Karpas-422 (cell line): ENCODE data around the gene SLC16A10. TPM values are rescaled to one million over a fixed set of nuclear protein-coding genes. Genes with fewer than 3 reads are reported as not detected.

Source experiments
- DNase-seq: peaks from one replicate; pipeline ENCODE4 v3.0.0-alpha.2; 2015
- H2AFZ ChIP-seq: fragments of 200-600 bp; sonication (generic); 2 replicates; pipeline ENCODE4 v1.6.1; 2014; ENCODE audit warnings: antibody characterized with exemption, low read length, mixed read lengths
- H3K27ac ChIP-seq: fragments of 200-600 bp; sonication (generic); 2 replicates; pipeline ENCODE4 v1.5.1; 2014; ENCODE audit warnings: mild to moderate bottlenecking, low read length, moderate library complexity
- H3K27me3 ChIP-seq: fragments of 200-600 bp; sonication (generic); 2 replicates; pipeline ENCODE4 v1.6.1; 2014; ENCODE audit warnings: low read length, mixed read lengths
- H3K36me3 ChIP-seq: fragments of 200-600 bp; sonication (generic); 2 replicates; pipeline ENCODE4 v1.6.1; 2014; ENCODE audit warnings: low read length, mixed read lengths; ENCODE audit not compliant: insufficient read depth
- H3K4me1 ChIP-seq: fragments of 200-600 bp; sonication (generic); 2 replicates; pipeline ENCODE4 v1.6.1; 2014; ENCODE audit warnings: mild to moderate bottlenecking, low read length, mixed read lengths
- H3K4me2 ChIP-seq: fragments of 200-600 bp; sonication (generic); 2 replicates; pipeline ENCODE4 v1.6.1; 2014; ENCODE audit warnings: low read length, low read depth, mild to moderate bottlenecking; ENCODE audit not compliant: poor library complexity, severe bottlenecking
- H3K4me3 ChIP-seq: fragments of 200-600 bp; sonication (generic); 2 replicates; pipeline ENCODE4 v1.5.1; 2014; ENCODE audit warnings: mild to moderate bottlenecking, antibody characterized with exemption, low read length, mixed read lengths
- H3K79me2 ChIP-seq: fragments of 200-600 bp; sonication (generic); 2 replicates; pipeline ENCODE4 v1.6.1; 2014; ENCODE audit warnings: mild to moderate bottlenecking, low read length, mixed read lengths
- H3K9ac ChIP-seq: fragments of 200-600 bp; sonication (generic); 2 replicates; pipeline ENCODE4 v1.6.0; 2014; ENCODE audit warnings: low read length
- H3K9me2 ChIP-seq: fragments of 200-600 bp; sonication (generic), shearing (Covaris generic); replicated peaks from 2 replicates; pipeline ENCODE4 v1.6.0; 2014; ENCODE audit warnings: mild to moderate bottlenecking, low read length, moderate library complexity; ENCODE audit not compliant: insufficient read depth
- H3K9me3 ChIP-seq: fragments of 300-700, 200-600 bp; sonication (generic); 2 replicates; pipeline ENCODE4 v1.6.1; 2014; ENCODE audit warnings: low read length, mixed read lengths
- H4K20me1 ChIP-seq: fragments of 200-600 bp; sonication (generic); 2 replicates; pipeline ENCODE4 v1.6.1; 2014; ENCODE audit warnings: mild to moderate bottlenecking, antibody characterized with exemption, low read length, low read depth; ENCODE audit not compliant: insufficient read depth
- total RNA-seq: library from RNA; depleted of rRNA; stranded (reverse); fragments of >200 nt; shearing (Covaris generic); gene quantifications from 2 replicates; pipeline ENCODE4 v1.2.3, GENCODE V29; 2014; ENCODE audit warnings: low replicate concordance

The SLC16A10 gene
- total RNA-seq, 1 experiment from 2014 or later, result 0.37 TPM

- no peak overlapping the region for H2AFZ ChIP-seq
- H3K36me3 ChIP-seq, result no peaks in the 10 kb centered on the region
- no peak overlapping the region for H3K27ac ChIP-seq
Measured at GRCh38 chr6:111114087-111114443, 26.8 kb downstream of the SLC16A10 start.

DNA sequence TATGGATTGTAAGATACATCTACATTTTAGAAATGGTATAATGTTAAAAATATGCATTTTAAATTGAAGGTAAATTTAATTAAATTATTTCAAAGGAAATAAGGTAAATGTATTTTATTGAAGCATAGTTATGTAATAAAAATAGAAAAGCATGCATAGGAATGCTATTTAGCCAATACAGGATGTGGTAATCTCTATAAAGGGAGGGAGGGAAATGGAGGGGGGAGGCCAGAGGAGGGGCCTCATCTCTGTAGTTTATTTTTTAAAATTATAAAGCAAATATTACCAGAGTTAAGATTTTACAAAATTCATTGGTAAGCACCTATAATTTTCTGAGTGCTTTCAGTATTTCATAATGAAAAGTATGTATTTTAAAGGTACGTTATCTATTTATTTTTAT, 27.2 kb downstream of the SLC16A10 start:
- Histone ChIP-seq H3K36me3 (no peaks in the 10 kb centered on the region), H3K9me2 (no peaks in the 10 kb centered on the region), H3K9ac (no peak overlapping the region), H4K20me1 (no peaks in the 10 kb centered on the region), H3K27me3 (no peaks in the 10 kb centered on the region), H3K4me2 (no peak overlapping the region), H3K27ac (no peak overlapping the region), H3K4me3 (no peak overlapping the region), H3K9me3 (no peaks in the 10 kb centered on the region), H3K79me2 (no peaks in the 10 kb centered on the region), H3K4me1 (no peaks in the 10 kb centered on the region), H2AFZ (no peak overlapping the region)
- DNase-seq, result no peak

More at GRCh38 chr6:111114087-111114443, 26.8 kb downstream of the SLC16A10 start:
- no peak overlapping the region for H3K4me3 ChIP-seq
- no peaks in the 10 kb centered on the region for H3K9me2 ChIP-seq
- H3K4me2 ChIP-seq, result no peak overlapping the region
- no peaks in the 10 kb centered on the region for H3K4me1 ChIP-seq
- H3K9ac ChIP-seq, result no peak overlapping the region
- H3K9me3 ChIP-seq, result no peaks in the 10 kb centered on the region
- no peaks in the 10 kb centered on the region for H3K27me3 ChIP-seq
- DNase-seq, result no peak
- no peaks in the 10 kb centered on the region for H3K79me2 ChIP-seq
- no peaks in the 10 kb centered on the region for H4K20me1 ChIP-seq

GRCh38 chr6:111118826-111119225, 31.5 kb downstream of the SLC16A10 start:
- DNase-seq, result no peak
- Histone ChIP-seq H3K4me2 (no peak overlapping the region), H3K9me2 (no peaks in the 10 kb centered on the region), H3K27ac (no peak overlapping the region), H3K27me3 (no peaks in the 10 kb centered on the region), H3K36me3 (no peaks in the 10 kb centered on the region), H3K4me1 (no peaks in the 10 kb centered on the region), H3K9ac (no peak overlapping the region), H2AFZ (no peak overlapping the region), H3K9me3 (no peaks in the 10 kb centered on the region), H3K4me3 (no peak overlapping the region), H4K20me1 (no peaks in the 10 kb centered on the region), H3K79me2 (no peaks in the 10 kb centered on the region)

DNA sequence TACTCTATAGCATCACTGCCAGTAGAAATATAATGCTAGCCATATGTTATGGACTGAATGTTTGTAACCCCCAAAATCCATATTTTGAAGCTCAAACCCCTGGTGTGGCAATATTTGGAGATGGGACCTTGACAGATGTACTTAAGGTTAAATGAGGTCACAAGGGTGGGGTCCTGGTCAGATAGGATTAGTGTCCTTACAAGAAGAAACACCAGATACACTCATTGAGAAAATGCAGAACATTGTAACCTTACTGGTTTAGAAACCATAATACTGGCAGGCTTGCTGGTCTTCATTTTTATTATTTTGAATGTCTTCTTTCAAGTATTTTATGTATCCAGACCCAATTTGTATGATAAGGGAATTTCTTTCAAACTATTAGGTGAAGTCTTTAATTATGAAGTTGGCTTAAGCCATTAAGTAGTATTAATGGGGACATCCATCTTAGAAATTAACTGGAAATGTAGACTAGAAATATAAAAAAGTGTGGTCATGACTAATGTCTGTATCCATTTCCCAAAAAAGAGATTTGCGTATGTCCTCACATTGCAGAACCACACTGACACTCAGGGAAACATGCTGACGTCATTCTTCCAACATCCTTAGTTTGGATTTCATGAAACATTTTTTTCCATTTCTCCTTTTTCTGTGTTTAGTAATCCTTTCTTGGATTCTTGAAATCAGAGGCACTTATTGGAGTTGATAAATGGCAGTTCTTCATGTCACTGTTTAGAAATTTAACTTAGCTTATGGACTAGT, 32.4 kb downstream of the SLC16A10 start:
- no peak overlapping the region for H2AFZ ChIP-seq
- H3K36me3 ChIP-seq, result no peaks in the 10 kb centered on the region
- H3K9ac ChIP-seq, result no peak overlapping the region
- H3K27me3 ChIP-seq, result no peaks in the 10 kb centered on the region
- no peaks in the 10 kb centered on the region for H3K4me1 ChIP-seq
- DNase-seq, result no peak
- H4K20me1 ChIP-seq, result no peaks in the 10 kb centered on the region
- no peak overlapping the region for H3K4me2 ChIP-seq
- no peak overlapping the region for H3K4me3 ChIP-seq
- no peaks in the 10 kb centered on the region for H3K9me2 ChIP-seq
- no peaks in the 10 kb centered on the region for H3K9me3 ChIP-seq
- no peak overlapping the region for H3K27ac ChIP-seq
- H3K79me2 ChIP-seq, result no peaks in the 10 kb centered on the region

DNA sequence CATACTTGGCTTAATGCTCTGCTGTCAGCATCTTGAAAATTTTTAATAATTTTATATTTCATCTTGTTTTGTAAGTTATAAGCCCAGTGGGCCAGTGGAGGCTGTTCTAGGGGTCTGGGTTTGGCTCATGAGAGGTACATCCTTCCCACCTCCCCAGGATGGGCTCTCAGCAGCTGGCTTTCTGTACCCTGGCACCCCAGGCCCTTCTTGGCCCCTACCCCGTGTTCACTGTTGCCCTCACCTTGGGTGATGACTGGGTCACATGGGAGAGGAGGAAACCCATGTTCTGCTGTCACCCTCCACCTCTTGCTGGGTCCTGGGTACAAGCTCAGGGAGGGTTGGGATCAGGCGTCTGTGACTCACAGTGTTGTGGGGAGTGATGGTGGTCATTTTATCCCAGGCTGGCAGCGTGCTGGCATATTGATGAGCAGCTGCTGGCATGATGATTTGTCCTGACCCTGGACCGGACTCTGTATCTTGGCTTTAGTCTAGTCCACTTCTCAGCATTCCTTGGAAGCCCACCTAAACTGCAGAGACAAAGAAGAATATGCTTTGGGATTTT, 34.6 kb downstream of the SLC16A10 start:
- Histone ChIP-seq H3K4me1 (no peaks in the 10 kb centered on the region), H3K79me2 (no peaks in the 10 kb centered on the region), H2AFZ (no peak overlapping the region), H3K27ac (no peak overlapping the region), H3K4me2 (no peak overlapping the region), H3K27me3 (no peaks in the 10 kb centered on the region), H3K36me3 (no peaks in the 10 kb centered on the region), H3K9me3 (no peaks in the 10 kb centered on the region), H3K9ac (no peak overlapping the region), H3K4me3 (no peak overlapping the region), H4K20me1 (no peaks in the 10 kb centered on the region), H3K9me2 (no peaks in the 10 kb centered on the region)
- no peak for DNase-seq

DNA sequence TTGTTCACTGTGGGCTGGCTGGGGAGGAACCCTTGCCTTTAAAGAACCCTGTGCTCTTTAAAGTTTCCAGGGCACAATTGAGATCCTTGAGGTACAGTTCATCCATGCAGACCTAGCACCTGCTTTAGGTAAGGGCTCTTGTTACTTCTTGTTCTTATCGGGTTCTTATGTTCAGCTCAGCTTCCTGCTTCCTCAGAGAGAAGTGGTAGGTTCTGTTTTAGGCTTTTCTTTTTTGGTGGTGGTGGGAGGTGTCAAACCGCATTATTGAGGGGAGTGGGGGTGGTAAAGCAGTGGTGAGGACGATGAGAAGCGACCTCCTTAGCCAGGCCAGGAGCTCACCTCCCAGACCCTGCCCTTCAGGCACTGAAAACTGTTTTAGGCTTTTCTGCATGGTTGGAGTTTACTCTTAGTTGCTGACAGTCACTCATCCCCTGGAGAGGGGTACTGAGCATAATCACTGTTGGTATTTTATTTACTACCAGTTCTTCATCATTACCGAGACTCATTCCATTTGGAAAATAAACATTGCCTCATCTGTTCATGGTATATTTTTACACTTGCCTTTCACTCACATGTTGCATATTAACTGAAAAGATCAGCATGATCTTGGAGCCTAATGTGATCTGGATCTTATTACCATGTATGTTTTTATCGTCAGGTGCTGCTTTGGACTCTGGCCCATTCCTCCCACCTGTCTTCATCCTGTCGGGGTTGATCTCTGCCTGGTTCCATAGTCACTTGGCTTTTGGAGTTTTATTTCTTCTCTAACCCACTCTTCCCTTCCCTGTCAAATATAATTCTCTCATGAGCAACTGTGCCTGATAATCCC, 35.4 kb downstream of the SLC16A10 start:
- Histone ChIP-seq H3K9me3 (no peaks in the 10 kb centered on the region), H3K27me3 (no peaks in the 10 kb centered on the region), H3K36me3 (no peaks in the 10 kb centered on the region), H3K4me3 (no peak overlapping the region), H4K20me1 (no peaks in the 10 kb centered on the region), H3K9ac (no peak overlapping the region), H3K79me2 (no peaks in the 10 kb centered on the region), H3K4me1 (no peaks in the 10 kb centered on the region), H3K27ac (no peak overlapping the region), H3K9me2 (no peaks in the 10 kb centered on the region), H3K4me2 (no peak overlapping the region), H2AFZ (no peak overlapping the region)
- no peak for DNase-seq

DNA sequence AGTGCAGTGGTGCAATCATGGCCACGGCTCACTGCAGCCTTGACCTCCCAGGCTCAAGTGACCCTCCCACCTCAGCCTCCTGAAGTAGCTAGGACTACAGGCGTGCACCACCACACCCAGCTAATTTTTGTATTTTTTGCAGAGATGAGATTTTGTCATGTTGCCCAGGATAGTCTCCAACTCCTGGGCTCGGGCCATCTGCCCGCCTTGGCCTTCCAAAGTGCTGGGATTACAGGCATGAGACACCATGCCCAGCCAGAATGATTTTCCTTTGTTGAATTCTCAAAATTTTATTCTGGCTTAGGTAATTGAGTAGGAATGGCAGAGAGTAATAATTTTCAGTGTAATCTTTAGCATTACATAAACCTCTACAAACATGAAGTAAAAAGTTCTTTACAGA, 37.1 kb downstream of the SLC16A10 start:
- Histone ChIP-seq H3K4me2 (no peak overlapping the region), H3K9ac (no peak overlapping the region), H3K9me2 (no peaks in the 10 kb centered on the region), H4K20me1 (no peaks in the 10 kb centered on the region), H3K27ac (no peak overlapping the region), H3K27me3 (no peaks in the 10 kb centered on the region), H3K4me1 (no peaks in the 10 kb centered on the region), H3K79me2 (no peaks in the 10 kb centered on the region), H3K9me3 (no peaks in the 10 kb centered on the region), H3K4me3 (no peak overlapping the region), H2AFZ (no peak overlapping the region), H3K36me3 (no peaks in the 10 kb centered on the region)
- DNase-seq, result no peak

GRCh38 chr6:111129013-111129412, 41.7 kb downstream of the SLC16A10 start:
- Histone ChIP-seq H4K20me1 (no peaks in the 10 kb centered on the region), H3K9ac (no peak overlapping the region), H3K4me3 (no peak overlapping the region), H3K27me3 (no peaks in the 10 kb centered on the region), H2AFZ (no peak overlapping the region), H3K27ac (no peak overlapping the region), H3K9me2 (no peaks in the 10 kb centered on the region), H3K9me3 (no peaks in the 10 kb centered on the region), H3K79me2 (no peaks in the 10 kb centered on the region), H3K4me1 (no peaks in the 10 kb centered on the region), H3K4me2 (no peak overlapping the region), H3K36me3 (no peaks in the 10 kb centered on the region)
- DNase-seq, result no peak
